ENCODE data around the gene MYH14. TPM values are rescaled to one million over a fixed set of nuclear protein-coding genes. Genes with fewer than 3 reads are reported as not detected.

The MYH14 gene
- total RNA-seq, 2 donors from 2014 or later, result not detected

Other genes with a start within 250 kb of the MYH14 start
- not detected for gene SIGLEC11, start 242.4 kb upstream of the MYH14 start, total RNA-seq
- 10 to 100 TPM; 52.1 to 70.9 TPM for gene VRK3, start 178.2 kb upstream of the MYH14 start, total RNA-seq
- gene ZNF473, start 177.6 kb upstream of the MYH14 start, total RNA-seq, result 10 to 100 TPM in 1 of 2 donors, 1 to 10 TPM in 1; 6.2 to 10.3 TPM
- not detected for gene IZUMO2, start 40.3 kb upstream of the MYH14 start, total RNA-seq
- gene KCNC3, start 125.8 kb downstream of the MYH14 start, total RNA-seq, result 10 to 100 TPM in 1 of 2 donors, 1 to 10 TPM in 1; 1.9 to 25.8 TPM
- gene NAPSA, start 162.0 kb downstream of the MYH14 start, total RNA-seq, result 10 to 100 TPM in 1 of 2 donors, 1 to 10 TPM in 1; 2.4 to 12.4 TPM
- 10 to 100 TPM; 84.5 to 91.9 TPM for gene NR1H2, start 172.8 kb downstream of the MYH14 start, total RNA-seq
- 100 to 1,000 TPM in 1 of 2 donors, 10 to 100 TPM in 1; 80.0 to 246 TPM for gene POLD1, start 180.7 kb downstream of the MYH14 start, total RNA-seq
- 1 to 10 TPM in 1 of 2 donors, under 1 TPM in 1; 0.38 to 4.2 TPM for gene SPIB, start 215.3 kb downstream of the MYH14 start, total RNA-seq
- under 1 TPM in 1 of 2 donors, not detected in 1; 0.50 TPM for gene MYBPC2, start 229.3 kb downstream of the MYH14 start, total RNA-seq